SK-N-SH (cell line): ENCODE measurements around the gene NEMP2. TPM values are rescaled to one million over a fixed set of nuclear protein-coding genes. Genes with fewer than 3 reads are reported as not detected.

ENCODE experiments used
- CTCF ChIA-PET: fragments of 300-600, 350-600 bp; formaldehyde crosslinking; extraction: SDS; loops from one replicate; lab custom pipeline; 2021; lab: Yijun Ruan, JAX
- POLR2A ChIA-PET: fragments of 350-600 bp; sonication (Branson Sonifier 250); formaldehyde crosslinking; extraction: SDS; loops from one replicate; lab custom pipeline; 2020; ENCODE audit warnings: antibody characterized with exemption, inconsistent platforms; lab: Yijun Ruan, JAX
- DNase-seq: peaks from one replicate; pipeline ENCODE4 v3.0.0; 2012
- H2AFZ ChIP-seq: fragments of 200-600 bp; sonication (generic); 2 replicates; pipeline ENCODE4 v1.8.1; 2016; ENCODE audit warnings: antibody characterized with exemption, mild to moderate bottlenecking, low read depth
- H3F3A ChIP-seq: fragments of 200-600 bp; sonication (generic); replicated peaks from 2 replicates; pipeline ENCODE3; 2016; ENCODE audit warnings: antibody characterized with exemption, mild to moderate bottlenecking; ENCODE audit not compliant: insufficient read depth
- H3K27ac ChIP-seq, 2 experiments: fragments of 200-500 bp in 1 of 2; fragments of 200-600 bp in 1 of 2; sonication (Bioruptor generic) in 1 of 2; sonication (generic), shearing (Covaris generic) in 1 of 2; 2 replicates each; pipeline versions ENCODE4 v1.5.1 to v1.6.1; 2014 to 2016; ENCODE audit warnings: low read depth in 2 of 2, inconsistent platforms in 1 of 2, low read length in 1 of 2, mild to moderate bottlenecking in 1 of 2, mixed read lengths in 1 of 2
- H3K27me3 ChIP-seq: fragments of 200-600 bp; sonication (generic), shearing (Covaris generic); 2 replicates; pipeline ENCODE4 v1.6.1; 2016; ENCODE audit warnings: mixed run types; ENCODE audit not compliant: insufficient read depth
- H3K36me3 ChIP-seq, 2 experiments: fragments of 200-500 bp in 1 of 2; fragments of 200-600 bp in 1 of 2; sonication (Bioruptor generic) in 1 of 2; sonication (generic) in 1 of 2; replicated peaks in 1 of 2; 2 replicates each; pipeline versions ENCODE3 to v1.5.1; 2014 to 2016; ENCODE audit warnings: low read length in 1 of 2, mild to moderate bottlenecking in 1 of 2; ENCODE audit not compliant: insufficient read depth in 2 of 2, control insufficient read depth in 1 of 2
- H3K4me1 ChIP-seq, 2 experiments: fragments of 200-500 bp in 1 of 2; fragments of 200-600 bp in 1 of 2; sonication (Bioruptor generic) in 1 of 2; sonication (generic), shearing (Covaris generic) in 1 of 2; 2 replicates each; pipeline versions ENCODE4 v1.5.1 to v1.6.1; 2014 to 2016; ENCODE audit warnings: low read depth in 1 of 2, low read length in 1 of 2, mixed run types in 1 of 2; ENCODE audit not compliant: insufficient read depth in 2 of 2, control insufficient read depth in 1 of 2
- H3K4me2 ChIP-seq: fragments of 200-600 bp; sonication (generic), shearing (Covaris generic); 2 replicates; pipeline ENCODE4 v1.6.1; 2017; ENCODE audit warnings: mixed run types
- H3K4me3 ChIP-seq, 2 experiments: fragments of 200-500 bp in 1 of 2; fragments of 200-600 bp in 1 of 2; sonication (Bioruptor generic) in 1 of 2; sonication (generic), shearing (Covaris generic) in 1 of 2; 2 replicates each; pipeline versions ENCODE4 v1.5.1 to v1.8.1; 2014 to 2016; ENCODE audit warnings: low read depth in 2 of 2, inconsistent platforms in 1 of 2, low read length in 1 of 2, mild to moderate bottlenecking in 1 of 2, mixed read lengths in 1 of 2, moderate library complexity in 1 of 2
- H3K79me2 ChIP-seq: fragments of 200-600 bp; sonication (generic); 2 replicates; pipeline ENCODE4 v1.8.1; 2017; ENCODE audit warnings: mild to moderate bottlenecking; ENCODE audit not compliant: insufficient read depth
- H3K9ac ChIP-seq: fragments of 200-600 bp; sonication (generic); 2 replicates; pipeline ENCODE4 v1.6.1; 2017; ENCODE audit warnings: mixed run types
- H3K9me2 ChIP-seq: fragments of 200-600 bp; sonication (generic); 2 replicates; pipeline ENCODE4 v1.6.1; 2017; ENCODE audit warnings: mixed run types
- H3K9me3 ChIP-seq: fragments of 200-600 bp; sonication (generic); 2 replicates; pipeline ENCODE4 v1.6.1; 2017; ENCODE audit warnings: mixed run types, mild to moderate bottlenecking, moderate library complexity
- H4K20me1 ChIP-seq: fragments of 200-600 bp; sonication (generic); 2 replicates; pipeline ENCODE4 v1.6.1; 2017; ENCODE audit warnings: mild to moderate bottlenecking, mixed run types; ENCODE audit not compliant: insufficient read depth
- ELF1 ChIP-seq: IDR thresholded peaks from 2 replicates; pipeline ENCODE4 v1.4.0; 2012
- EP300 ChIP-seq, 2 experiments: IDR thresholded peaks; 2 replicates each; pipeline versions ENCODE4 v1.4.0 to v1.6.1; 2012; ENCODE audit warnings: borderline replicate concordance in 1 of 2, low read depth in 1 of 2, low read length in 1 of 2
- MAX ChIP-seq: IDR thresholded peaks from 2 replicates; pipeline ENCODE4 v1.4.0; 2012; ENCODE audit warnings: low read depth
- MXI1 ChIP-seq: IDR thresholded peaks from 2 replicates; pipeline ENCODE4 v1.6.1; 2012; ENCODE audit warnings: mild to moderate bottlenecking, low read depth, low read length, improper control_type of control experiment
- POLR2AphosphoS5 ChIP-seq: IDR thresholded peaks from 2 replicates; pipeline ENCODE4 v1.6.1; 2012; ENCODE audit warnings: low read depth, low read length
- RAD21 ChIP-seq: IDR thresholded peaks from 2 replicates; pipeline ENCODE4 v1.6.1; 2012; ENCODE audit warnings: mild to moderate bottlenecking, low read length
- REST ChIP-seq: IDR thresholded peaks from 2 replicates; pipeline ENCODE4 v1.6.1; 2012; ENCODE audit warnings: mild to moderate bottlenecking, low read depth, low read length, moderate library complexity
- SMC3 ChIP-seq: IDR thresholded peaks from 2 replicates; pipeline ENCODE4 v1.6.1; 2012; ENCODE audit warnings: low read depth, low read length, improper control_type of control experiment
- TCF12 ChIP-seq: IDR thresholded peaks from 2 replicates; pipeline ENCODE4 v1.4.0; 2012
- USF1 ChIP-seq: IDR thresholded peaks from 2 replicates; pipeline ENCODE4 v1.4.0; 2012; ENCODE audit warnings: low read depth, borderline replicate concordance
- YY1 ChIP-seq: IDR thresholded peaks from 2 replicates; pipeline ENCODE4 v1.4.0; 2012; ENCODE audit warnings: low read depth, mild to moderate bottlenecking
- WGBS: methylation state at CpG from one replicate; pipeline ENCODE4 v1.1.6; 2017; ENCODE audit warnings: low lambda C conversion rate; 5-methylcytosine and 5-hydroxymethylcytosine counted together
- polyA plus RNA-seq, 3 experiments: library from polyadenylated mRNA; depleted of rRNA; stranded (reverse); fragments of >200 nt; gene quantifications; 2 replicates each; pipeline ENCODE4 v1.2.3, GENCODE V29; 2012

The NEMP2 gene
- polyA plus RNA-seq, 1 of the 3 experiments (the other 2 are of a cell fraction): 2.0 TPM

- TF ChIP-seq POLR2AphosphoS5 (no peak), RAD21 (peak; percentile 15; the same call in 1 of the 2 replicates)
These were observed 66.9 kb downstream of the NEMP2 start (continued) for GRCh38 chr2:190467575-190468083.

GRCh38 chr2:190466819-190467446 lies 67.6 kb downstream of the NEMP2 start:
- 69% methylated on average over 5 of the region's 5 CpGs for WGBS
- Histone ChIP-seq H3K9me2 (no peaks in the 10 kb centered on the region), H4K20me1 (no peaks in the 10 kb centered on the region), H3F3A (peaks cover 22% of the 10 kb centered on the region), H3K9ac (no peak overlapping the region), H3K79me2 (no peaks in the 10 kb centered on the region), H3K4me2 (peak overlapping the region; percentile 52), H3K27me3 (no peaks in the 10 kb centered on the region), H3K4me3 (no peak overlapping the region), H3K27ac (peak overlapping the region; percentile 88 to 93), H2AFZ (peak overlapping the region; percentile 48), H3K4me1 (peaks cover 34 to 46% of the 10 kb centered on the region in 2 experiments), H3K36me3 (no peaks in the 10 kb centered on the region)
- POLR2A ChIA-PET: interaction anchor here (1.1 kb wide), 1 partner anchor 22 kb away, joined by 3 read pairs; no protein-coding TSS in a partner anchor
- DNase-seq: peak; percentile 20
- TF ChIP-seq SMC3 (no peak), YY1 (no peak), TCF12 (peak; percentile 13; the same call in 1 of the 2 replicates), MAX (0 out of 2 replicates have a peak, but pooled peaks have one; percentile 3), USF1 (no peak)
- TF ChIP-seq, all 33 proteins: peak for 2
- H3K9me3 ChIP-seq: no peaks in the 10 kb centered on the region
- CTCF ChIA-PET: interaction anchor here (1.0 to 1.6 kb wide), 2 partner anchors 11 to 12 kb away, joined by 3 to 7 read pairs; no protein-coding TSS in a partner anchor

GRCh38 chr2:190465060-190465459 lies 69.5 kb downstream of the NEMP2 start:
- CTCF ChIA-PET: no interaction called here
- Histone ChIP-seq H2AFZ (no peak overlapping the region), H3K27ac (no peak overlapping the region), H3K4me3 (no peak overlapping the region), H3K79me2 (no peaks in the 10 kb centered on the region), H4K20me1 (no peaks in the 10 kb centered on the region), H3K9ac (no peak overlapping the region), H3K9me2 (no peaks in the 10 kb centered on the region), H3K4me2 (no peak overlapping the region), H3K36me3 (no peaks in the 10 kb centered on the region), H3K4me1 (peaks cover 29 to 35% of the 10 kb centered on the region in 2 experiments), H3K9me3 (no peaks in the 10 kb centered on the region), H3K27me3 (no peaks in the 10 kb centered on the region), H3F3A (peaks cover 15% of the 10 kb centered on the region)
- DNase-seq: no peak
- POLR2A ChIA-PET: no interaction called here
- WGBS: 72% methylated on average over 2 of the region's 2 CpGs
- TF ChIP-seq MXI1 (no peak), MAX (no peak), EP300 (IDR thresholded peaks at IDR 0.05; ENCODE audit: borderline replicate concordance in 1 of 2, low read depth in 1 of 2, low read length in 1 of 2) (no peak), REST (no peak), TCF12 (no peak), ELF1 (no peak), POLR2AphosphoS5 (no peak)
